Ammon's horn (tissue), 1 donor: Measurements from ENCODE around the gene HPN.
"Not testable (repeated sequence)": the region's sequence is repeated elsewhere in the genome, so short reads cannot be mapped to it uniquely, and the experiment has no call there.

Experiments used
- DNase-seq: peaks from one replicate; pipeline ENCODE4 v3.0.0-alpha.2; 2016; ENCODE audit warnings: low spot score

HPN gene

GRCh38 chr19:35027851-35028599 is 13.5 kb upstream of the HPN start:
- no peak for DNase-seq

- not testable (repeated sequence) for DNase-seq
These were observed 13.0 kb upstream of the HPN start for GRCh38 chr19:35028600-35028885.

DNA sequence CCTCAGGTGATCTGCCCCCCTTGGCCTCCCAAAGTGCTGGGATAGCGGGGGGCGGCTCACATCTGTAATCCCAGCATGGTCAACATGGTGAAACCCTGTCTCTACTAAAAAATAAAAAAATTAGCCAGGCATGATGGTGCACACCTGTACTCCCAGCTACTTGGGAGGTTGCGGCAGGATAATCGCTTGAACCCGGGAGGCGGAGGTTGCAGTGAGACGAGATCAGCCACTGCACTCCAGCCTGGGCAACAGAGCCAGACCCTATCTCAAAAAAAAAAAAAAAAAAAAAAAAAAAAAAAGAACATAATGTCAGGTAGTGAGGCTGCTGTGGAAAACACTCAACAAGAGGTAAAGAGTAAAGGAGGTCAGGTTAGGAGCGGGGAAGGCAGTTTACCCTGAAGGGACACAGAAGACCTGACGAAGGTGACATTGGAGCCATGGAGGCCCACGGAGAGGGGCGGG is 12.2 kb upstream of the HPN start:
- not testable (repeated sequence) for DNase-seq

- no peak for DNase-seq
These were observed 11.7 kb upstream of the HPN start for GRCh38 chr19:35029737-35030256.

DNA sequence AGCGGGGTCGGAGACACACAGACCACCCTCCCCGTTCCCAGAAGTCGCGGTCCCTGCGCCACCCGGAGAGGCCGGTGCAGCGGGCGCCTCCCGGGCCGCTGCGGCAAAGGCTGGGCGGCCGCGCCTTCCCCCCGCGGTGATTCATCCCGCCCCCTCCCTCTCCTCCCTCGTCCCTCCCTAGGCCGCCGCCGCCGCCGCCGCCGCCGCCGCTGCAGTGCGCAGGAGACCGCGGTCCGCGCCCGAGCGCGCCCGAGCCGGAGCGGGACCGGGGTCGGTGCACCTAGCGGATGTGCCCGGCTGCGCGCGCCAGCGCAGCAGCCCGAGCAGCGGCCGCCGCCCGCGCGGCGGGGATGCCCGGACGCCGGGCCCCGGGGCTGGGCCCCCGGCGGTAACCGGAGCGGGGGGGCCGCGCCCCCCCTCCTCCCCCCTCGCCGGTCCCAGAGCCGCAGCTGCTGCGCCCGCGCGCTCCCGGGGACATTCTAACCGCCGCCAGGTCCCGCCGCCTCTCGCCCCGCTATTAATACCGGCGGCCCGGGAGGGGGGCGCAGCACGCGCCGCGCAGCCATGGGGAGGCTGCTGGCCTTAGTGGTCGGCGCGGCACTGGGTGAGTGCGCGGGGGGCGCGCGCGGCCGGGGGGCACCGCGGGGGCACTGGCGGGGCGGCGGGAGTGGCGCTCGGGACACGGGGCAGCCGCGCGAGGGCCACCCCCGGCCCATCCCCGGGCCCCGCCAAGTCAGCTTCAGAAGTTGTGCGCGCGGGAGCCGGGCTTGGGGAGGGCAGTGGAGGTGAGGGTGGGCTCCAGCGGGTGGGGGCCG is 11.1 kb upstream of the HPN start, which contains the start of gene SCN1B:
Gene SCN1B, plus strand, starts transcription at position 214 of the 815 bp plus-strand sequence. Its CDS starts 351 bp downstream, at position 565.
- peak; percentile 70 for DNase-seq

DNA sequence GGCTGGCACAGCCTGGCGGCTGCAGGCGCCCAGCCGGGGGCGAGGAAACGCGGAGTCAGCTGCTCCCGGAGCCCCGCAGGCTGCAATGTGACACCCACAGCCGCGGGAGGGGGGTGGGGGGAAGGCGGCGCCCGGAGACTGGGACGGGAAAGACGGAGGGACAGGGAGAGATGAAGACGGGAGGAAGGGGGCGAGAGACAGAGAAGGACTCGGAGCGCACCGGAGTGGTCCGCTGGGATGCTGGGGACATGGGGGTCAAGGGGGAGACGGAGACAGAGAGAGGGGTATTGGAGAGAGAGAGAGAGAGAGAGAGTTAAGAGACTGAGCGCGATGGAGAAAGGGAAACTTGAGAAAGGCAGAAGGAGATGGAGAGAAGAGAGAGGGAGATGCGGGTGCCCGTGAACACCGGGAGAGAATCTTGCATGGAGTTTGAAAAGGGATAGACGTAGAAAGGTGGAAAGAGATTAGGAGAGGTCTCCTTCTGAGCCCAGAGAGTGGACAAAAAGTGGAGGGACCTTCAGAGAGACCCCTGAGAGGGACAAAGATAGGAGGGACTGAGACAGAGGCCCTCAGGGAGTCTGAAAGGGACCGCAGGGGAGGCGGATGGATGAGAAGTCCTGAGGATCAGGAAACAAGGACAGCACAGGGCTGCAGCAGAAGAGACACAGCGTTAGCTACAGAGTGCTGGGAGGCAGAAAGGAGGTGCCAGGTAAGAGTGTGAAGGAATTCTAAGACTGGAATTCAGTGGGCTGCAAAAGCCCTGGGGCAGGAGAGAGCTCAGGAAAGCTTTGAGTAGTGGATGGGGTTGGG is 10.2 kb upstream of the HPN start:
- DNase-seq = peak; percentile 48

- no peak for DNase-seq
These were observed 9.1 kb upstream of the HPN start for GRCh38 chr19:35032356-35032865.

DNA sequence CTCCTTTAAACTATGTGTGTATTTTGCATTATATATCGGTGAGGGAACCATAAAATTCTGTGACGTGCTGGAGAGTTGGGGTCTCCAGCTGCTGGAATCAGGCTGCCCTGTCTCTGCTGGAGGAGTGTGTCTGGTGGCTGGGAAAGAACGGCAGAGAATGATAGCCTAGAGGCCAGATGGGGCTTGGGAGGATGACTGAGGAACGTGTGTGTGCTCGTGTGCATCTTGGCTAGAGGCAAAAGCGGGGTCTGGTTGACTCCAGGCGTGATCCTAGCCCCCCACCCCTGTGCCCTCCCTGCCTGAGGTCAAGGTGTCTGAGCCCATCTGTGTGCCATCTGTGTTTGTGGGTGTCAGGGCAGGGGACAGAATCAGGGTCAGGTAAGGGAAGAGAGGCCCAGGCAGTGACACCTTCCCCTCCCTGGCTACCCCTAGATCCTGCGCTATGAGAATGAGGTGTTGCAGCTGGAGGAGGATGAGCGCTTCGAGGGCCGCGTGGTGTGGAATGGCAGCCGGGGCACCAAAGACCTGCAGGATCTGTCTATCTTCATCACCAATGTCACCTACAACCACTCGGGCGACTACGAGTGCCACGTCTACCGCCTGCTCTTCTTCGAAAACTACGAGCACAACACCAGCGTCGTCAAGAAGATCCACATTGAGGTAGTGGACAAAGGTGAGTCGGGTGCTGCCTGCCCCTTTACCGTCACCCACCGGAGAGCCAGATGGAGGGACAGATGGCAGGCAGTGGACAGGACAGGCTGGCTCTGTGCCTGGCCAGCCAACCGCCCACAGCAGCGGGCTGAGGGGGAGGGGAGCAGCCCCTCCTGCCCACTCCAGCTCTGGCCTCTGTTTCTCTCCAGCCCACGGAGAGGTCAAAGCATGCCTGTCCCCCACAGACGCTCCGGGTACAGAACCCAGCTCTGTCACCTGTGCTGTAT is 8.2 kb upstream of the HPN start:
- no peak for DNase-seq

DNA sequence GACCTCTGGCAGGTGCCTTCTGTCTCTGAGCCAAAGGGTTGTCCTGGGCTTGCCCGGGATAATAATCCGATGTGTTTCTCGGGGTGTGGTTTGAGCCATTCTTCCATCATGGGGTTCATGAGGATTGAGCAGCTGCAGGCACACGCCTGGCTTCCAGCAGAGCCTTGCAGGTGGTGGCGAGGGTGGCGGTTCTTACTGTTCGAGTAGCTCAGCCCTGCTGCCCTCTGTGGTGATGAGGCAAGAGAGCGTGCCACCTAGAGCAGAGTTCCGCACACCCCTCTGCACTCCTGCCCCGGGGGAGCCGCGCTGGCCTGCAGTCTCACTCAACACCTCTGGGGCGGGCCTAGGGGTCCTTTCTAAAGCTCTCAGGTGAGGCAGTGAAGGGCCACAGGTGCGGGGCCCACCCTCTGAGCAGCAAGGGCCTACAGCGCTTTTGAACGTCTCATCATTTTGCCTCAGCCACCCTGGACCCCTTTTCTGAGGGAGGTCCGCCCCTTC is 7.5 kb upstream of the HPN start:
- DNase-seq = no peak

DNA sequence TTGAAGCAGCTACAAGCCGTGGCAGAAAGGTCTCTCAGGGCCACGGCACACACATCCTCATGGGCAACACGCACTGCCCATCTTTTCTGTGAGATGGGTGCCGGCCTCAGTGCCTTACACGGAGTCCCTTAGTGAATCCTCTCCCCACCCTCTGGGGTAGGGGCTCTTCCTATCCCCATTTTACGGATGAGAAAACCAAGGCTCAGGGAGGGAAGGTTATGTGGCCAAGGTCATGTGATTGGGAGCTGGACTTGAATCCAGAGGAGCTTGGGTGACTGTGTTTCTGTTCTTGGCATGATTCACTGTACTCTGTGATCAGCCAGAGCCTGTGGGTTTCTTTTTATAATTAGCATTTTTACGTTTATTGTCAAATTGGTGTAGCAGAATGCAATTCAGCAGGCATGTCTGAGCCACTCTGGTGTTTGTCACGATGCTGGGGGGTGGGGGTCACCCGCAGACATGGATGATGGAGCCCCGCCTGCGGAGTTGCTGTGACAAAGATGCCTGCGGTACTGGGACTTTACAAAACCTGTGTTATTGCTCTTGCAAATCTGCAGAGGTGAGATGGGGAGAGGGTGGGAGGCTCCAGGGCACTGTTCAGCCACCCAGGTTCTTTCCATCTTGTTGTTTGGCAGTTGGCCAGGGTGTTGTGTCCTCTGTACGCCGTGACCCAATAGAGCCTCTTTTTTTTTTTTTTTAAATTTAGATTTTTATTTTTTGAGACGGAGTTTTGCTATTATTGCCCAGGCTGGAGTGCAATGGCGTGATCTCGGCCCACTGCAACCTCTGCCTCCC is 6.7 kb upstream of the HPN start:
- DNase-seq = no peak

GRCh38 chr19:35037716-35038622 is 3.6 kb upstream of the HPN start:
- DNase-seq = peak; percentile 52

DNA sequence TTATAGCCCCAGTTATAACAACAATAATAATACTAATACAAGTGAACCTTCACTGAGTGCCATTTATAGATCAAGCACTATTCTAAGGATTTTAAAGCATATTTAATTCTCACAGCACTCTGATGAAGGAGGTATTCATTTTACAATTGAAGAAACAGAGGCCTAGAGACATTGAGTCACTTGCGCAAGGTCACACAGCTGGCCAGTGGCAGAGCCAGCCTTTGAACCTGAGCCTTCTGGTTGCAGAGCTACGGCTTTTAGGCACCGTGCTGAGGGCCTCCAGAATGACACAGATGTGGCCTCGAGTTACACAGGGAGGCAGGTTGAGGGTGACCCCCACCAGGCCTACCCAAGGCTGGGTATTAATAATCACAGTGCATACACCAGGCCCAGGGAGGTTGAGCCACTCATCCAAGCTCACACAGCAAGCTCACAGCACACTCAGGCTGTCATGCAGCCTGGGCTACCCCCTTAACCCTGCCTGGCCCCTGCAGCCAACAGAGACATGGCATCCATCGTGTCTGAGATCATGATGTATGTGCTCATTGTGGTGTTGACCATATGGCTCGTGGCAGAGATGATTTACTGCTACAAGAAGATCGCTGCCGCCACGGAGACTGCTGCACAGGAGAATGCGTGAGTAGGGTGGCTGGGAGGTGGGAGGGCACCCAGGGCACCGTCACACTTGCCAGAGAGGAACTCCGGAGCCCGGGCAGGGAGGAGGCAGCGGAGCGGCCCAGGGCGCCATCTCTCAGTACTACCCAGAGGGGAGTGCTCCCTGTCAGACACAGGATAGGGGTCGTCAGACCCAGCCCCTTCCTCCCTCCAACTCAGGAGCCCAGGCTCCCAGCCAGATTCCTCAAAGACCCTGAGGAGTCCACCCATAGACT is 2.7 kb upstream of the HPN start:
- no peak for DNase-seq

- no peak for DNase-seq
These were observed 1.4 kb upstream of the HPN start for GRCh38 chr19:35039881-35040825.

GRCh38 chr19:35040826-35041547 is 534 bp upstream of the HPN start:
- DNase-seq = peak; percentile 74

DNA sequence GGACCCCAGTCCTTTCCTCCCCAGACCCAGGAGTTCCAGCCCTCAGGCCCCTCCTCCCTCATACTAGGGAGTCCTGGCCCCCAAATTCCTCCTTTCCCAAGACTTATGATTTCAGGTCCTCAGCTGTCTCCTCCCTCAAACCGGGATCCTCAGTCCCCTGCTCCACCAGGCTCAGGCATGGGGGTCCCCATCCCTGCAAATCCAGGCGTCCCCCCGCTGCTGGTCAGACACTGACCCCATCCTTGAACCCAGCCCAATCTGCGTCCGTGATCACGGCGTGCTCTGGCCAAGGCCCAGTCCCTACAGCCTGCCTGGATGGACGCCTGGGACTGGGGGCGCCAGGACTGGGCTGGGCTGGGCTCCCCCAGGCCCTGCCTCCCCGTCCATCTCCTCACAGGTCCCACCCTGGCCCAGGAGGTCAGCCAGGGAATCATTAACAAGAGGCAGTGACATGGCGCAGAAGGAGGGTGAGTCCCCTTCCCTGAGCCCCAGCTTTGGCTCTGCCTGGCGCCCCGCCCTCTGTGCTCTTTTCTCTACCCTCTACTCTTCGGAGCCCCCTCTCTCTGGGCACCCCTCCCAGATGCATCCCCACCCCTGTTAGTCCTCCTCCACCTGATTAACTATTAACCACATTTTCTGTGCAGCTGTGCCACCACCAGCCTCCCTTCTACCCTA is 672 bp downstream of the HPN start:
- DNase-seq = no peak
